ENCODE results near the gene NELL2.

The NELL2 gene

DNA sequence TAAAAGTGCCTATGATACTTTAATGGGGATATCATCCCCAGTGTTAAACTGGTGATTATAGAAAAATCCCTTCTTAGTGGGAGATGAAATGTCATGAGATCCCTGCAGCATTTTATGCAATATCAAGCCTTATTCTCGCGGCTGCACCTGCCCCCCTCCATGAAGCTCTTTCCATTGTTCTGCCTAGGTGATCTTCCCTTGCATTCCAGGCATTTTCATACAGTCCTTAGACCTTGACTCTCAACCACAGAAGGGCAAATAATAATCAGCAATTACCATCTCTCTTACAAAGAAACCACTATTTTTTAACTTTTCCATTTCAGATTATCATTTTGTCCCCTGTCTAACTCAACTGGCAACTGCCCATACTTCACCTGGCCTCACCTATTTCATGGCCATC is 352.3 kb downstream of the NELL2 start:
- no peak for DNase-seq

DNA sequence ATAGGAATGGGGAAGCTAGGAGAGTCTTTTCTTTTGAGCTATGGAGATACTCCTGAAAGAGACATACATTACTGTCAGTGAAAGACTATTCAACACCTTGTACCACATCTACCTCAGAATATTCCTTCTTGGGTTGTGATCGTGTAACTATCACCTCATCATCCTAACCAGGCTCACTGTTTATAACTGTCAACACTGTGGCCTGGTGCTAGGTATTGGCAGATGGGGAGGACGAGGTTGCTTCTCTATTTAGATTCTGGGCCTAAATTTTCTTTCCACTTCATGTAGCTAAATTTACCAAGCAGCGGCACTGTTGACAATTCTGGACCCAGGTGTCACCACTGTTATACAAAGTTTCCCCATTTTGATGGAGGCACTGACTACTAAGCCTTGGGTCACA is 354.4 kb downstream of the NELL2 start:
- DNase-seq, result no peak

DNA sequence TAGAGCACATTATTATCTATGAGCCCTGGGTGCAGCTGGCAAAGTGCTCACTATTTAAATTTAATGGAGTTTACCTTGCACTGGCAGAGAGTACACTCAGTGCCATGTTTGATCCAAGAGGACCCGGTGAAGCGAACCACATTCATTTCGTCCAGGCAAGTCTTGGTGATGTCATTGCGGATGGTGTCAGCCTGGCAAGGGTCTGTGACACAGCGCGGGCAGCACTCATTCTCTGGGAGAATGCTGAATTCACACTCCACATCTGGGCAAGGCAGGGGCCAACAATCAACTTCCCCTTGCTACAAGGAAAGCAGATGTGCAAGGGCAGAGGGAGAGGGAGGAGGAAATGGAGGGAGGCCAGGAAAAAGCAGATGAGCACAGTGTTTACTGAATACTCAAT is 356.2 kb downstream of the NELL2 start:
- DNase-seq, result no peak

DNA sequence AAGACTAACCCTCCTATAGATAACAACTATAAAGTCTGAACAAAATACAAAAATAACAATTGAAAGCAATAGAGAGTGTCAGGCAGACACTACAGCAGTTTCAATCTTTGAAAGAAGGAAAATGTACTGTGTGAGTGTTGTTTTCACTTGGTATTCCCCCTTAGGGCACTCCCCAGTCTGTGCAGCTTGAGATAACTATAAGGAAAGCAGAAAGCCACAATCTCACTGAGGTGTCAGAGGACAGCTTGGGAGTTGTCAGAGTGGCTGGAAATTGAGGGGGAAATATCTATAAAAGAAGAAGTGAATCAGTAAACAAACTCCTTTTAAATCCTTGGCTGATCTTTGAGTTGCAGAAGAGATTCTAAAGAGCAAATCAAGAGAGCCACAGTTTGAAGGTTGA is 364.8 kb downstream of the NELL2 start:
- no peak for DNase-seq

DNA sequence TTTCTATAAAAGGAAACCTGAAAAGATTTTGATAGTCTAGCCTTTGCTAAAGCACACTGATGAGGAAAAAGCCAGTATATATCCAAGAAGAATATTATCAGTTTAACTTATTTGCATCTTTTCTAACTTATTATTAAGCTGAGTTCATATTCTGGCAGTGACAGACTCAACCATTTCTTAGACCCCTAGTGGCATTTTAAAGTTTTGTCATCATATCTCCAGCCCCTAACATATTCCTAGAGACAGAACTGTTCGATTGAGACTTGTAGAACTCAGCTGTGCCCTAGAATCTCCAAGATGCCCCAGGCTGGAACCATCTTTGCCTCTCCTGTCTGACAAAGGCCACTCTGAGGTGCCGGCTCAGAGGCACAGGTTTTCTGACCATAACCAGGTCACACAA is 365.6 kb downstream of the NELL2 start:
- no peak for DNase-seq

DNA sequence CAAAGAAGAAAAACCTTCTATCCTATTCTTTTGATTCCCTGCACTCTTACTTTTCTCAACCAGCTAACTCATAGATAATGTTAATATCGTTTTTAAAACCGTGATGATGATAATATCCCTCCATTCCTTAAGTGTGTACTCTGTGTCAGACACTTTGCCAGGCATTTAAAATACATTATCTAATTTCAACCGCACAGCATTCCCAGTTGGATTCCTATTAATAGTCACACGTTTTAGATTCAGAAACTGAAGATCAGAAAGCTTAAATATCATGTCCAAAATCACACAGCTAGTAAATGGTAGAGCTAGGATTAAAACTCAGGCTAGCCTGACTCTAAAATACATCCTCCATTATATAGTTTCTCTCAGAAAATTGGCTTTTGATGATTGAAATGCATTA is 366.0 kb downstream of the NELL2 start:
- DNase-seq, result no peak

DNA sequence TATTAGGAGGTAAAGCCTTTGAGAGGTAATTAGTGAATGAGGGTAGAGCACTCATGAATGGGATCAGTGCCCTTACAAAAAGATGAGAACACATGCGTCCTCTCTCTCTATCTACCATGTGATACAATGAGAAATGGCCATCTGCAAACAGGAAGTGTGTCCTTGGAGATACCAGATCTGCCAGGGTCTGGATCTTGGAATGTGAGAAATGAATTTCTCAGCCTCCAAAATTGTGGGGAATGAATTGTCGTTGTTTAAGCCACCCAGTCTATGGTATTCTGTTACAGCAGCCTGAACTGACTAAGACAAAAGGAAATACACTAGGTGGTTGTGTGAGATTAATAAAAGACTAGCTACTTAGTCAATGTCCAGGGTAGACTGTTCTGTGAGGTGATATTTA is 366.6 kb downstream of the NELL2 start:
- DNase-seq, result no peak

DNA sequence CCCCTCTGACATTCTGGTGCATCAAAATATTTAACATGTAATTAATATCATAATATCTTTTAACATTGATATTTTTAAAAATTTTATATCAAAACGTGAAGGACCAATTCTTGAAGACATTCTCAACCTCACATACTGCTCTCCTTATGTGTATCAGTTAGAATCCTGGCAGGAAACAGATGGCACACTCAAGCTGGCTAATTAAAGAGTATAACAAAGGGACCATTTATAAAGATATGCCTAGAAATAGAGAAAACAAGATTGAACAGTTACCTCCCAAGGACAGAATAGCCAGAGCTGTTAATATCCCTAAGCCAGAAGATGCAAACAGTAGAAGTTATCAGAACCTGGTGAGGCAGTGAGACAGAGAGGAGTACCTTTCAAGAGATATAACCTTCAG is 368.7 kb downstream of the NELL2 start:
- DNase-seq, result no peak

DNA sequence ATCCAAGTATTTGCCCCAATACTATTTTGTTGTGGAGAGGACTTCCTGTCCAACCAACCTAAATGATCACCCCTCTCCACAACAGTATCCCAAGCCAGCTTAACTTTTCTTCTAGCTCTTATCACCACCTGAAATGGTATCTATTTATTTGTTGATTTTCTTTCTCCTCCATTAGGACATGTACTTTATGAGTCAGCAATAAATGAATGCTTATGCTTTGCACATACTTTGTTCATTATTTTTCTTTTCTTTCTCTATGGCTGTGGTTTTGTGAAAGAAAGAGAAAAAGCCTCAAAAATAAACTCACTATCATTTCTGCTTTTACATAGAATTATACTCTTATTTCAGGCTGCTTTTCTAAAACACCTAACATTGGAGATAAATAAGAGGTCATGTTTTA is 371.3 kb downstream of the NELL2 start:
- no peak for DNase-seq

DNA sequence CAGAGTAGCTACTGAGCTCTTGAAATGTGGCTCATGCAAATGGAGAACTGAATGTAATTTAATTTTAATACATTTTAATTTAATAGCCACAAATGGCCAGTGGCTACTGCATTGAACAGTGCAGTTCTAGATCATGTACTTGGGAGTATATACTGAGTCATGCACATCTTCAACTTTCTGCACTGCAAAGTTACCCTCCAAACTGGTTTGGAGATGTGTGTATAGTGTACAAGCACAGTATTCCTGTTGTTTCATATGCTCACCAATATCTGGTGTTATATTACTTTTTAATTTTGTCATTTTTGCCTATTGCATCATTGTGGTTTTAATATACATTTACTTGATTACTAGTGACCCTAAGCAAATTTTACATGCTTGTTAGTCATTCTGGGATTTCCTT is 372.8 kb downstream of the NELL2 start:
- no peak for DNase-seq

DNA sequence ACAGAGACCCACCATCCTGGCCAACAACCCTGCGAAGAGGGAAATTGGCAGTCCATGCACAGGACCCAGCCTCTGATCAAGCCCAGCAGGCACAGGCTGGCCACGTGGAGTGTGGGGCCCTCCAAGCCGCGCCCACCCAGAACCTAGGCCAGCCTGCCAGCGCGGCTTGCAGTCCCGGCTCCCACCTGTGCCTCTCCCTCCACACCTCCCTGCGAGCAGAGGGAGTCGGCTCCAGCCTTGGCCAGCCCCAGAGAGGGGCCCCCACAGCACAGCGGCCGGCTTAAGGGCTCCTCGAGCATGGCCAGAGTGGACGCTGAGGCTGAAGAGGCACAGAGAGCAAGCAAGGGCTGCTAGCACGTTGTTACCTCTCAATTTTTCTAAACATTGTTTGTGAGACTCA is 373.4 kb downstream of the NELL2 start:
- no peak for DNase-seq

DNA sequence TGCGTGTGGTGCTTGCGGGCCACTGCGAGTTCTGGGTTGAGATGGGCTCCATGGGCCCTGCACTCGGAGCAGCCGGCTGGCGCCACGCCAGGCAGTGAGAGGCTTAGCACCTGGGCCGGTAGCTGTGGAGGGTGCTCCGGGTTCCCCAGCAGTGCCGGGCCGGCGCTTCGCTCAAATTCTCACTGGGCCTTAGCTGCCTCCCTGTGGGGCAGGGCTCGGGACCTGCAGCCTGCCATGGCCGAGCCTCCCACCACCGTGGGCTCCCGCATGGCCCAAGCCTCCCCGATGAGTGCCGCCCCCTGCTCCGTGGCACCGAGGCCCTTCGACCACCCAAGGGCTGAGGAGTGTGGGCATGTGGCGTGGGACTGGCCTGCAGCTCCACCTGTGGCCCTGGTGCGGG is 375.7 kb downstream of the NELL2 start:
- no peak for DNase-seq

DNA sequence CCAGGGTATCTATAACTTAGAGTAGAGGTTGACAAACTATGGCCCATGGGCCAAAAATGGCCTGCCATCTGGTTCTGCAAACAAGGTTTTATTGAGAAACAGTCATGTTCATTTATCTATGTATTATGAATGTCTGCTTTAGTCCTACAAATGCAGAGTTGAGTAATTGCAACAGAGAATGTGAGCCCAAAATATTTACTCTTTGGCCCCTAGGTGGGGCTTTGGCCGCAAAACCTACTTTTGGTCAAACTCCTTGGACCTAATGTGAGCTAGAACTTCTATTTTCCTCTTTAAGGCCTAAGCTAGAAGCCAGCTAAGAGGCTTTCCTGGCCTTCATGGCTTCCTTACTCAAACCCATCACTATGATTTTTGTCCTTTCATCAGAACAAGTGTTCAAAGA is 379.1 kb downstream of the NELL2 start:
- DNase-seq, result no peak

DNA sequence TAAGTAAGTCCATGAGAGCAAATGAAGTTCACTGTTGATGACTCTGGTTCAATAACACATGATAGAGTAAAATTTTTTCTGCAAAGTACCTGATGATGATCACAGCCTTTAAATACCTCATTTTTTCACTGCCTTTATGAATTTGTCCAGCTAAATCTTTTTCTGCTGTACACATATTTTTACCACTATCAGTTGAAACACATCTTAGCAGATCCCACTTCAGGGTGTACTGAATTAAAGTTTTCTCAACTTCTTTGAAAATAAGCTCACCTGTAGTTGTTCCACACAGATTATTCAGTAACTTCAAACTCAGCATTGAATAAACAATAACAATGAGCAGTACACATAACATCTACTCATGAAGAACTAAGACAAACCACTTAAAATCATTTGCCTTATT is 385.9 kb downstream of the NELL2 start:
- no peak for DNase-seq

DNA sequence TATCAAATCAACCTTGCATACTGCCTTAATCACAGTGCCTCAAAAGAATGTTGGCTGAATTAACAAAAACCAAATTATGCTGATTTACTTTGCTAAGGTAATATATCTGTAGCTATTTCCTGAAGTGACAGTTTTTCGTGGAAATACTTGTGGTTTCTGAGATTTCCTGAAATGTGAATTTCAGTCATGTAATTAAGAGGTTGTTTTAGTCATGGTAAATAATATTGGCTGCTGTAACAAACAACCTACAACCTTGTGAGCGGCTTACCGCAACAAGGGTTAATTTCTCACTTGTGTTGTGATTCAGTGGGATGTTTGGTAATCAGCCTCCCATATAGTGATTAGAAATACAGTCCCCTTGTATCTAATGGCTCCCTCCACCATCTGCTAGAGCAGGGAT is 387.9 kb downstream of the NELL2 start:
- no peak for DNase-seq

DNA sequence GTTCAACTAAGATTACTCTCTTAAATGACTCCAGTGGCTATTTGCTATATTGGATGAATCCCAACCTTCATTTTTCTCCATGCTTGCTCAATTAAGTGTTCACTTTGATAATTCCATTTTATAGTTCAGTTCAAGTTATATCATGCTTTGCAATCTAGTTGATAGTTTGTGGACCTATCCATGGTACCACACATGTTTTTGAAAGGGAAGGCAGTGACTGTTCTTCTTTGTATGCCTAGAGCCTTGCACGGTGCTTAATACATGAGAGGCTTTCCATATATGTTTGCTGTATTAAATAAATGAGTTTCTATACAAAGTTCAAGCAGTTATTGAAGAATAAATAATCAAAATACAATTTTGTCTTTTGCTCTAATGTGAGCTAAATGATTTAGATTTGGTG is 391.3 kb downstream of the NELL2 start:
- DNase-seq, result no peak

DNA sequence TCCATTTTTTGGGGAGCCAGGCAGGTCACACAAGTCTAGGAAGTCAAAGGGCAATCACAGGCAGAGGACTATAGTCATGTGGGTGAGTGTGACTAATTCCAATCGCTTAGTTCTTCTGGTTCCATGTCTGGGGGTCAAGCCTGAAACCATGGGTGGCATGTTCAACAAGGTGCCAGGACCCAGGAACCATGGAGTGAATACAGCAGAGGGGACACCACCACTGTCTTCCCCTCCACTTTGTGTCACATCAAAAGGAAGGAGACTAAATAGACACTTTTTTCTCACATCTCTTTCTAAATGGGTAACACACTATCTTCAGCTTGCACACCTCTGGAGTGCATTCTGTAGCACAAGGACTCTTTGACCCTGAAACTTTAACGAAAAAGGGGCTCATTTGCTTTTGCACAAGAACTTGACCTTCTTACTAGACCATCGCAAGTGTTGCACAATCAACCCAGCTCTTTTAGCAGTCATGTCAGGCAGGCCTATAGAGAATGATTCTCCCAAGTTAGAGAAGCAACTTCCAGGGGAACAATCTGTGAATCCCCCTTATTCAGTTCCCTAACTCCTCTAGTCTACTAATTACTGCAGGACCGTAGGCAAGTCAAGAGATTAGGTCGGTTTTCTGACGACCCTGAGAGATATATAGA is 398.7 kb downstream of the NELL2 start:
- no peak for DNase-seq

DNA sequence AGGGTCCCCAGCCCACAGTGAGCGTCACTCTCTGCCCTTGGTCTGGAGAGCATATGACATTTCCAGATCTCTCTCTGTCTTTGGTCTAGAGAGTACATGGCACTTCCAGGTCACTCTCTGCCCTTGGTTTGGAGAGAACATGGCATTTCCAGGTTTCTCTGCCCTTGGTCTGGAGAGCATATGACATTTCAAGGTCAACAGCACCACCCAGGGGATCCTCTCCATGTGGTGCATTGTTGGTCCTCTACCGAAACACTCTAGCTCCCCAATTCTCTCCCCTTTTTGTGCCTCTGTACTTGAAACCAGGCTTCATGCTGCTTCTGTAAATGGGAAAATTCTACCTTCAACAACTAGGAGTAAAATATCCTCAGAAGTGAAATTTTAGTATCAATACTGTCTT is 399.4 kb downstream of the NELL2 start:
- no peak for DNase-seq

DNA sequence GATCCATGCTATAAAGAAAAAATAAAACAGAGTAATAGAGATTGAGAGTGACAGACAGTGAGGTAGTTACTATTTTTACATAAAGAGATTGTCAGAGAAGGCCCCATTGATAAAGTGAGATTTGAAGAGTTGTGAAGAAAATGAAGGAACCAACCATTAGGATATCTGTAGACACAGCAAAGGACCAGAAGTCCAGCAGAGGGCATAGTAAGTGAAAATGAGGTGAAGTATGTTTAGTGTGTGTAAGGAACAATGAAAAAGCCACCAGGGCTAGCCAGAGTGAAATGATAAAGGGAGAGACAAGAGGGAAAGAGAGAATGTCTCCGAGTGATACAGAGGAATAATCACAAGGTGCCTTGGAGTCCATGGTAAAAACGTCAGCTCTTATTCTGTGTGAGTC is 411.0 kb downstream of the NELL2 start:
- no peak for DNase-seq

DNA sequence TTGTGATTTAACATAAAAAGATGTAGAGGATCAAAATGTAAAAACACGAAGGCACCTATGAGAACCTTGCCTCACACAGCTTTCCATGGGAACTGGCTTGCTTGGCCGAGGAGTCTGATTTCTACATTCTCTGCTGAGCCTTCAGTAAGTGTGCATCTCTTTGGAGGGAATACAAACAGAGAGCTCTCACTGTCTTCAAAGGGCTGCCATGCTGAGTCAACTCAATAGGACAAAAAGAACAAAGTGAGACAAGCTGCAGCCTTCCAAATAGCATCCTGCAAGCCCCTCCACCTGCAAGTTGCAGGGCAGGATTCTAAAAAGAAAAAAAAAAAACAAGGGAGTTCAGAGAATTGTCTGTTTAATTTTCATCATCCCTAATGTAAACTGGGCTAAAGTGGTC is 411.9 kb downstream of the NELL2 start:
- no peak for DNase-seq

DNA sequence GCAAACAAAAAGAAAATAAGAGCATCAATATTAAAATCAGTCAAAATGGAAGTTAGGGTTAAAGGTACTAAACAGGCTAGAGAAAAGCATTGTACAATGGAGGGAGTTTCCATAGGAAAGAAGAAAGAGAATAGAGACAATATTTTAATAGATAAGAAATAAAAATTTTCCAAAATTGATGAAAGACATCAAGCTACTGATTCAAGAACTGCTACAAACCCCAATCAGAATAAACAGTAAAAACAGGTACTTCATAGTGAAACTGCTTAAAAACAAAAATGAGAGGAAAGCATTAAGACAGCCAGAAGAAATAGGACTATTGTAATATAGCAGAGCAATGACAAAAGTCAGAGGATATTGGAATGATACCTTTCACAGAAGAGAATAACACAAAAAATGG is 413.4 kb downstream of the NELL2 start:
- DNase-seq, result no peak

DNA sequence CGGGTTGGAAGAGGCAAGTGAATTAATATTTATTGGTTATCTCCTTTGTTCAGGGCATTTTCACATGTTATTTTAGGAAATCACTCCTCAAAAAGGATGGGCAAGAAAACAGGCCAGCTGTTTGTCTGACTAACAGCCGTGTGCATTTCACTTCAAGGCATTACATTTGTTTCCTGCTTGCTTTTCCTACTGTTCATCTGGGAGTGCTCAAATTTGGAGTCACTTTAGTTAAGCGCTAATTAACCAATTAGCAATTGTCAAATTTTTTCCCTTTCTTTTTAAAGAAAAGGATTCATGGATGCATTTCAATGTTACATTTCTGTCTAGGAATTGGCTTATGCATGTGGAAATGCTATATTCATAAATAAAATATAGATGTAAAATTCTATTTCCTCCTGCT is 415.9 kb downstream of the NELL2 start:
- no peak for DNase-seq

DNA sequence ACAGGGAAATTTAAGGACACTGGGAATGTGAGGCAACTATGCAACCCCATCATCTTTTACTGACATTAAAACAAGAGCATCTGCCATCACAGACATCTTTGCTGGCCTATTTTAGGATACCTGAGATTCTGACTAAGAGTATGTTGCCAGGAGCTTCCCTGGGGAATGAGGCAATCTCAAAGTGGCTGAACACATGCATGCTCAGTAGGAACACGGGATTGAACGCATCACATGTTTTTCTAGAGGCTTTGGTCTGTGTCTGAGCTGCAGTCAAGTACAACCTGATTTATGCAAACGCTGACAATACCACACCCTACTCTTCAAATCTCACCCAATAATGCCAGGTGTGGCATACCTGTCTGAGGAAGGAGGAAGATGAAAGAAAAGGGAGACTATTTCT is 416.5 kb downstream of the NELL2 start:
- no peak for DNase-seq
